Medulla oblongata (tissue), 1 donor: ENCODE measurements around the gene HYDIN.

ENCODE experiments used
- DNase-seq: peaks from one replicate; pipeline ENCODE4 v3.0.0-alpha.2; 2015; ENCODE audit errors: extremely low spot score

The HYDIN gene

DNA sequence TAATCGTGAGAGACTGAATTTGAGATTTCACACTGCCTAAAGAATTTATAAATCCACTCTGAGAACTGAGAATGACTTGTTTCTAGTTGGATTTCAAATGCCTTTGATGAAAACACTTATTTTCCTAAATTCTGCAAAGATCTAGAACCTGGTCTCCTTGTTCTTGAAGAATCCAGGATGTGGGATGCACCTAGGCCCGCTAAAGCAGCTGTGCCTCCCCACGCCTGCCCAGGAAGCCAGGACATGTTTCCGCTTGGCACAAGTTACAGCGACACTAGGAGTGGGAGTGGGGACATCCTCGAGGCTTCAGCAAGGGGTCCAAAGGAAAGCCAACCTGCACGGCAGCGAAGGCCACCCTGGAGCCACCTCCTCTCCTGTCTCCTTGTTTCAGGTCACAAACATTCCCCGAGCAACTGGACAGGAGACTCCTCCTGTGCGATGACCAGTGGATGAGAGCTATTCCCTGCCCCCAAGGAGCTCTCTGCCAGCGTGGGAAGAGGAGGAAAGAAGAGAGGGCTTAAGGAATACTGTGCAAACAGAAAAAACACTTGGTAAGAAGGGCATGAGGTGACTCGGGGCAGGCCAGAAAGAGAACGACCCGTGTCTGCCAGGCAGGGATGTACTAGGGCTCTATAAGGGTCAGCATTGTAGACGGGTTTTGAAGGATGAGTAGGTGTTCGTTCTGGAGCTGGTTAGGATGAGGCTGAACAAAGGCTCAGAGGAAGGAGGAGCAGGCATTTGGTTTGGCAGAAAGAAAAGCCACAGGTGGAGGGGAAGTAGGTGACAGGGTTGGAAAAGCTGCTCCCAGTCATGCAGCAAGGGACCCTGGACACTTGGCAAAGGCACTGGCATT is 440.7 kb downstream of the HYDIN start:
- no peak for DNase-seq

DNA sequence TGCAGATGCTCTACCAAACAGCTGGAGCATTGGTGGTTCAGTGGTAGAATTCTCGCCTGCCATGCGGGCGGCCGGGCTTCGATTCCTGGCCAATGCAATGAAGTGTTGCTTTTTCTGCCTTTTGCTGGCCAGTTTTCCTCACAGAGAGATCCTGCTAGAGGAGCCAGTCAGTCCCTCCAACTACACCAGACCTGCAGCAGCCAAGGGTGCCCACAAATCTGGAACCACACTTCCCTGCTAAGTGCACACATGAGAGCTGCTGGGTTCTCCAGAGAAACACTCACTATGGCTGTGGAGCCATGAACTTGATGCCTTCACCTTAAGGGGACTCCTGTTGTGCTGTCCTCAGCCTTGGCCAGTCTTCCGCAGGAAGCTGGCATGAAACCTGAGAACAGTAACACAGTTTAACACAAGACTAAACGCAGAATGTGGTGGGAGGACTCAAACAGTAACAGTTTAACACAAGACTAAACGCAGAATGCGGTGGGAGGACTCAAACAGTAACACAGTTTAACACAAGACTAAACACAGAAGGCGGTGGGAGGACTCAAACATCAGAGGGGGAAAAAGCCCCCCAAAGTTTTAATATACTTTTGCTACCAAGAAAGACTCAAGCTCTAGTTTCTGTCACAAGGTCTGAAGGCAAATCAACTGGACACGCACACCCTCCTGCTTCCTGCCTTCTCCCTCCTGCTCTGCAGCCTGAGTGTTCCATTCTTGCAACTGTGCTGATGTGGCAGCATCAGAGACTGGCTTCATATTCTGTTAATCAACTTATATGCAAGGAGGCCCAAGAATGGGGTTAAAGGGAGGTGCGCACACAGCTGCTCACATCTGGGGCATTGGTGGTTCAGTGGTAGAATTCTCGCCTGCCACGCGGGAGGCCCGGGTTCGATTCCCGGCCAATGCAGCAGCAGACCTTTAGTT is 441.6 kb downstream of the HYDIN start:
- no peak for DNase-seq

DNA sequence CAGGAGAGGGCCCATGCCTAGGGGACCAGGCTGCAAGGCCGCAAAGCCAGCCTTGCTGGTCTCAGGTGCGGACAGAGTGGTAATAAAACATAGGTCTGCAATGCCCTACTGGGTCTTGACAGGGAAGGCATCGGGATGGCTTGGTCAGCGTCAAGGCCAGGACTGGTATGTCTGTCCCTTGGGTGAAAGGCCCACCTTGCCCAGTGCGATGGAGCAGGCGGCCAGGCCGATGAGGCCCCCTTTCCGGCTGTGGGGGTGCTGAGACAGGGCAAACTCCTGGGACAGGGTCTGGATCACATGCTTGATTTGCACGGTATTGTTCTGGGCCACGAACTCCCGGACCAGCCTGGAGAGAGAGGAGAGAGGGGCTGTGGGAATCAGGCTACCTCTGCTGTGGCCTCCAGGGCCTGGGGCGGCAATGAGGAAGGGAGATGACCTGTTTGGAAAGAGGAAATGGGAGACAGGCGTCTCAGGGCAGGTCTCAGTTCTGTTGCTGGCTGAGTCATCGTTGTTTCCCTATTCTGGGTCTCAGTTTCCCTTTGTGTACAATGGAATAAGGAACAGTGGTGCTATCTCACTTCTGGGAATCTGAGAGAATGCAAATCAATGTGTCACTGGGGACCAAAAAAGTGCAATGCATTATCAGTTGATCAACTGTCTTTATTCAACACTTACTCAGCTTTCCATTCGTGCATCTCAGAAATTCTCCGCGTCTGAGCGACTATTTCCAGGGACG is 444.3 kb downstream of the HYDIN start:
- DNase-seq = no peak

DNA sequence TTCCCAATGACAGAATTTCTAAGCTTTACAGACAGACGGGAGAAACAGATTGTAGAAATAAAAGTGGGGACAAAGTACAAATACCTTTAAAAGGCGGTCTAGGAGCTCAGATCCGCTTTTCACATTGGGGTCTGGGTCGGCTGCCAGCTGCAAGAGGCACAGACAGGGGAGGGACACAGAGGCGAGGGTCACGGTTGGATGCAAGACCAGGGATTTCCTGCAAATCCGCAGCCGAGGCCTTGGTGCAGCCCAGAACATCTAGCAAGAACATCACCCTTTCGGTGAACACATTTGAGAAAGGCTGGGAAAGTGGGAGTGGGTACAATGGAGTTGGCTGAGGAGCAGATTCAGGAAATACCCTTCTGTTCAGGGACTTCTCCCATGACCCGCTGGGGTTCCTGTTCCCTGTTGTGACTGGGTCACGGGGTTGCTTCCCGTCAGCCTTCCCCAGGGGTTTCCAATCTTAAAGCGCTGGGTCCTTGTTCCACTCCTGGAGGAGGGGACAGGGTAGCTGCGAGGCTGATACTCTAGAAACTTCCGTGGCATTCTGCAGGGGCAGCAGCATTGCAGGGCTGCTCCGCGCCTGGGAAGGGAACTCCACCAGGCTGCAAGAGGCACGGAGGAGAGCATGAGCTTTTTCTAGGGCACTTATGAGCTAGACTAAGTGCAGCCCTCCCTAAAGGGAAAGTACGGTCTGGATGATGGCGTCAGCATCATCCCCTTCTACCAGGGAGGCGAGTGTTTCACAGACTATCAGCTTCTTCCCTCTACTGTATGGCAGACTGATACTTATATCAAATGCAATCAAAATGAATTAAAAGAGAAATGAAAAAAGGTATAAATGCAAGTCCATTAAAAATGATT is 445.6 kb downstream of the HYDIN start:
- DNase-seq = no peak

DNA sequence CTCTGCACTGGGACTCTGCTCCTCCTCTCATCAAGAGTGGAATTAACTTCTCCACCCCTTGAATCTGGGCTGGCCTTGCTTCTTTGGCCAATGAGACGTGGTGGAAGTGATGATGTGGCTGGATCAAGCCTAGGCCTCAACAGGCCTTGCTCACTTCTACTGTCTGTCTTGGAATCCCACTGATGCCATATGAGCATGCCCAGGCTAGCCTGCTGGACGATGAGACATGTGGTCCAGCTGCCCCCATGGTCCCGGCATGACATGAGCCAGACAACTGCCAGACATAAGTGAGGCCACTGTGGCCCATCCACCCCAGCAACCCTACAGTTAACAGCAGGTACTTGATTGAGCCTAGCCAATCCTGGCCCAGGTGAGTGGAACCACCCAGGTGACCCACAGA is 448.3 kb downstream of the HYDIN start:
- DNase-seq = no peak

DNA sequence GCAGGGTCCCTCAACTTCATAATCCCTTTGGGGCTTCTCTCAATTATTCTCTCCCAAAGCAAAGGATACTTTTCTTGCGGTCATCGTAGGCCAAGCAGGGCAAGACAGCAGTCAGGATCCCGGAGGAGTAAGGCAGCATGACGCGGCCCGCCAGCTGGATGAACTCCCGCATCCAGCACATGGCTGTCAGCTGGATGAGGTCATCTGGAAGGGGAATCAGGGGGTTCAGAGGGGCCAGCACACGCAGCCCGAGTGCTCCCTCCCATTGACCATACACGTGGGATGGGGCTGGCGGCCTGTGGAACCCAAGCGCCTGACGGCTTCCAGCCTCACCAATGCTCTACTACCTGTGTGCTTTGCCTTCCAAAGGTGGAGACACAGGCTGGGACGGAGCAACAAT is 448.7 kb downstream of the HYDIN start:
- DNase-seq = no peak

DNA sequence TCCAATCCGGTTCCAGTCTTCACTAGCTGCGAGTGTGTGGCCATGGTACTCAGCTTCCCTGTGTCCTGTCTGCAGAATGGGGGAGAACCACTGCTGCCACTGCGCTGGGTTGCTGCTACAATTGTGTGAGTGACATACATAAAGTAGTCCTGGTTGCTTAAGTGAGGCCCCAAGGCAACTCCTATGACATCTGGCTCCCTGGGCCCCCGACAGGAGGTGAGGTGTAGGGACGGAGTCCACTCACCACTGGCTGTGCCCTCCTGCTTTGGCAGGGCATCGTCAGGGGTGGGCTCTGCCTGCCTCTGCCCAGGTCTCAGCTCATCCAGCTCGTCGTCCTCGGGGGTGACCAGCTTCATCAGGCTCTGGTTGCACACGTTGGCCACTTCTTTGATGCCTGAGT is 450.0 kb downstream of the HYDIN start:
- no peak for DNase-seq

DNA sequence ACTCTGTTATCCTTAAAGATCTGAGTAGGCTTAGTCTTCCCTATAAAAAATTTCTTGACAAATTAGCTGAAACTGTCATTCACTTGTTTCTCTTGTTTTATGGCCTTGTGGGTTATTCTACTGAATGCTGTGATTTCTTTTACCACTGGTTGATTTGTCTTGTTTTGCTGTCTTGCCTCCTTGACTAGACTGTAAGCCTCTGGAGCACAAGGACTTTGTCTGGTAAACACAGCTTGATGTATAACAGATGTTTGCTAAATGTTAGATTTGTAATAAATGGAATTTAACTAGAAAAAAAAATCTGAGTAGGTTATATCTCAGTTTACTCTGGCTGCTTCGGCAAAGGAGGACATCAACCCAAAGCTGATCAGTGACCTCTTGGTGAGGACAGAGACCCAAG is 451.2 kb downstream of the HYDIN start:
- DNase-seq = no peak

DNA sequence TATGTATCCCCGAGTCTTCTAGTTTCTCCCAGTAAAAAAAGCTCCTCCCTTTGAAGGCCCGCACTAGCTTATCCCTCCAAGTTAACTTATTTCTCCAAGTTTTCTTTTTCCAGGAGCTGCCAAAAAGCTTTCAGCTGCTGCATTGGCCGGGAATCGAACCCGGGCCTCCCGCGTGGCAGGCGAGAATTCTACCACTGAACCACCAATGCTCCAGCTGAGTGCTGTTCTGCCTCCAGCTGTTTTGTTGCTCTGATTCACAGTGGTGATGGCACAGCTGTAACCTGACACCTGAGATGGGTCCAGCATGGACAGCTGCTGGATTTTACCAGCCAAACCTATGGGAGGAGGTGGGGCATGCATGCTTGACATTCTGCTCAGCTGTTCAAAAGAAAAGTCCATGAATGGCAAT is 451.6 kb downstream of the HYDIN start:
- DNase-seq = no peak

DNA sequence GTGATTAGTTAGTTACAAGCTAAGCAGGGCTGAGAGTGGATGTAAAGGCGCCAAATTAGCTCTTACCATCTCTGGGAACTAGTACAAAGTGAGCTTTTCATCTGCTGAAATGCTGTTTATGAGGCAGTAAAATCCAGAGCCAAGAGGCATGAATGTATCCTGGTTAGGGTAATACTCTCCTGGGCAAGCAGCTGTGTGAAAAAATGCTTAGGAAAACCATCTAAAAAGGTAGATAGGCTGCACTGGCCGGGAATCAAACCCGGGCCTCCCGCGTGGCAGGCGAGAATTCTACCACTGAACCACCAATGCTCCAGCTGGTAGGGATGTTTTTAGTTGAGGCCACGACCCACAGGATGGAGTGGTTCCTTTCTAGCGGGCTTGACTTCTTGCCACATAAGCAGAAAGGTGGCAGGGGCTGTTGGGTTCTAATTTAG is 452.5 kb downstream of the HYDIN start:
- DNase-seq = no peak

DNA sequence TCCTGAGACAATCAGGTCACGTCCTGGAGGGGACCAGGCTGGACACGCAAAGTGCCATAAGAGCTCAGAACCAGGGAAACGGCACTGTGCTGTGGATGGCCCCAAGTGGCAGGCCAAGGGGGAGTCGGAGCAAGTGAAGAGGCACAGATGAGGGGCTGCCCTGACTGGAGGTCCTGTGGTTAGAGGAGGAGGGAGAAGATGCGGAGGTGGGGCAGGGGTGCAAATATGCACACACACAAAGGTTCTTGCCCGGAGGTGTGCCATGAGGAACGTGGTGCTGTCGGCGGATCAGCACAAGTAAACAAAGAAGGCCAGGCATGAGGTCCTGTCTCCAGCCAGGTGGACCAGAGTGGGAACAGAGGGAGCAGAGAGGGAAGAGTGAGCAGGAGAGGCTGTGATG is 453.0 kb downstream of the HYDIN start:
- DNase-seq = no peak

DNA sequence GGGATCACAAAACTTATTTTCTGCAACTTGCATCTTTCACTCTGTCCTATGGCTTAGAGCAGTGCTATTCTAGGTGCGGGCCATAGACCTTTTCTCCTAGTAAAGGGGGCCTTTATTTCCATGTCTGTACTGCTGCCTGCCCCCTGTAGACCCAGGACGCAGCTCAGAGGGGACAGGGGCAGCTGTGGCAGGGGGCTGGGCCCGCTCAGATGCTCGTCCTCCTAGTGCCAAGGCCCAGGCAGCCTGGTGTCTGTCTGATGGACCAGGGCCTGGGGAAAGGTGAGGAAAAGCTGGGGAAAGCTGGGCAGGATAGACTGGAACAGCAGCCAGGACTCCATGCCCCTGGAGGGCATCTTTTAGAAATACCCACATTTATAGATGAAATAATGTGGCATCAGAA is 455.1 kb downstream of the HYDIN start:
- DNase-seq = no peak

DNA sequence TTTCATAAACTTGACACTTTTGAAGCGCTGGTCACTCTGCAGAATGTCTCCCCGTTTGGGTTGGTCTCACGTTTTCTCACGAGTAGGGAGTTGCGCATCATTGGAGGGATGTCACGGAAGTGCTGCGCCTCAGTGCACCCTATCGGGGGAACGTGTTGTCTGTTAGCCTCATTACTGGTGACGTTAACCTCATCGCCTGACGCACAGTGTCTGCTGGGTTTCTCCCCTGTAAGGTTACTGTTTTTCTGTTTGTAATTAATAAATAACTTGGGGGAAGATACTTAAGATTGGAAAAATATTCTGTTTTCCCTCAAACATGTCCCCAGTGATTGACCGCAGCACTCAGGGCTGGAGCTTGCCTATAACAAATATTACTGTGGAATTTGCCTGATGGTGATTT is 456.3 kb downstream of the HYDIN start:
- no peak for DNase-seq

DNA sequence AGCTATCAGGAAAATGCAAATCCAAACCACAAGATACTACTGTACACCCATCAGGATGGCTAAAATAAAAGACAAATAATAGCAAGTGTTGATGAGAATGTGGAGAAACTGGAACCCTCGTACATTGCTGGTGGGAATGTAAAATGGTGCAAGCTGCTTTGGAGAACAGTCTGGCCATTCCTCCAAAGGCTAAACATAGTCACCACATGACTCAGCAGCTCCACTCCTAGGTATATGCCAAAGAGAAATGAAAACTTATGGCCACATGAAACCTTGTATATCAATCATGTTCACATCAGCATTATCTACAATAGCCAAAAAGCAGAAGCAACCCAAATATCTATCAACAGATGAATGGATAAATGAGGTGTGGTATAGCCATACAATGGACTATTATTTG is 458.0 kb downstream of the HYDIN start:
- no peak for DNase-seq

DNA sequence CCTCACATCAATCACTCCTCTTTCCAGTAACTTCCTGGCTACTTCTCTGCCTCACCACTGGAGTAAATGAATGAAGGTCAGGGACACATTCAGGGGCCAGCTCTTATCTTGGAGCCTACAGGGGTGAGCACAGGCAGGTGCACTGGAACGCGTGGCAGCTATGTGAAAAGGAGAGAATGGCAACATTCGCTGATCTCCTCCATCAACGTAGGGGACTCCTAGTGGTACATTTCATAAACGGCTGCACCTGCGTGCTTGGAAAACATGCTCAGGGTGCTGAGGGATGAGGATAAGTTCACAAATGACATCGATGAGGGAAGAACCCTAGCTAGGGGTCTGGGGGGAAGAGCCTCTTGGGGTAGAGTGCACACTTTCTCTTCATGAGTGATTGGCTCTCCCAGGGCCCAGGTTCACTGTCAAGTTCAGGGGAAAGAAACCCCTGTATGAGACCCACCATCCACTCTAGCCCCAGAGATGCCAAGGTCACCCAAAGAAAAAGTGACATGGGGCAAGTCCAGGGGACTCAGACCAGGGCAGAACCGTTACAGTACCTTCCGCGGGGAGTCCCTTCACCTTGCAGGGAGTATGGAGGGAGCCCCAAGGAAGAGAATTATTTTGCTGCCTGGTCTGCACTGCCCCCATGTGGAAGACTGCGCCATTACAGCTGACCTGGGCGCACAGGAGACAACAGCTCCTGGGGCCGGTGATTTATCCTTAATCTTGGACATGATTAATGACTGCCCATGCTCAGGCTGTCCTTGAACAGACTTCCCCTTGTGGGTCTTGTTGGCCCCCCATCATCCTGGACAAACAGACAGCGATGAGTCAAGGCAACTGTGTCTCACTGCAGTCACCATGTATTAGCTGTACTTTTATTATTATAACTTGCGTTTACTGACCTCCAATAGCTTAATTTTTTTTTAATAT is 459.6 kb downstream of the HYDIN start:
- peak; percentile 66 for DNase-seq

DNA sequence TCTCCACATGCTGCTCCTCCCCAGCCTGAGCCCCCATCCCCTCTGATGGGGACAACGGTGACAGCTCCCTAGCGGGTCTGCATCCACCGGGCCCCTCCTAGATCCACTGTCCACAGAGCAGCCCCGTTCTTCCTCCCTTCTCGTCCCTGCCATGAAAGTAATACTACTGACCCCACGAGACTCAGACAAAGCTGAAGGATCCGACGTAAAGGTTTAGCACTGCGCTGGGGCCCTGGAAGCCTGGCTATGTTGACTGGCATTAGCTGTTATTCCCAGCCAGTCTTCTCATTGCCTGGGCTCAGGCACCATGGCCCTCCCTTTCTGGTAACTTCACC is 460.3 kb downstream of the HYDIN start:
- no peak for DNase-seq

DNA sequence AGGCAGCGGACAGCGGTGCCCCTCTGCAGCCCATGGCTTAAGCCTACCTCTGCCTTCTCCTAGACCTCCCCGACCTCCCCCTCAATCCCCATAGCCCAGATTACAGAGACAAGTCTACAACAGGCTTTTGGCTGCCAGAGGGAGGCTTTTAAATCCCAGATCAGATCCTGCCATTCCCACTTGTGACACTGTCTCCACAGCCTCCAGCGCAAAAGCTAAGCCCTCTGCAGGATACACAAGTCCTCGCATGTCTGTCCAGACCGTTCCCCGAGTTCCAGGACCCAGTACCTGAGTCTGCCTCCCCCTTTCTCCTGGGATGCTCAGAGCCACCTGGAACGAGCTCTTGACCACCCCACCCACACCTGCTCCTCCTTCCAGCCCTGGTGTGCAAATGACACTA is 460.8 kb downstream of the HYDIN start:
- no peak for DNase-seq

DNA sequence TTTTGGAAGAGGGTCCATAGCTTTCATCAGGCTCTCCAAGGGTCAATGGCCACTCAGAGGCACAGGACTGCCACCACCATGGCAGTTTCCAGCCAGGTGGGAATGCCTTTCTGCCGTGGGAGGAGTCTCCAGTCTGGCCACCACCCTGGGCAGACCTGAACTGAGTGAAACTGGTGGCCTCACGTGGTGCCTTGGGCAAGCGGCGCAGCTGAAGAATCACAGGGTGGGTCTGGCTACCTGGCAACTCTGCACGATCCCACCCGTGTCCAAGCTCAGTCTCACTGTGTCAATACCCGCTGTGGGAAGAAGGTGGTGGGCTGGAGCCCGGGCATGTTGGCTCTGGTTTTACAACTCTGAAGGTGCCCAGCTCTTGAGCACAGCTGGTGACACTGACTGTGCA is 461.4 kb downstream of the HYDIN start:
- DNase-seq = no peak

DNA sequence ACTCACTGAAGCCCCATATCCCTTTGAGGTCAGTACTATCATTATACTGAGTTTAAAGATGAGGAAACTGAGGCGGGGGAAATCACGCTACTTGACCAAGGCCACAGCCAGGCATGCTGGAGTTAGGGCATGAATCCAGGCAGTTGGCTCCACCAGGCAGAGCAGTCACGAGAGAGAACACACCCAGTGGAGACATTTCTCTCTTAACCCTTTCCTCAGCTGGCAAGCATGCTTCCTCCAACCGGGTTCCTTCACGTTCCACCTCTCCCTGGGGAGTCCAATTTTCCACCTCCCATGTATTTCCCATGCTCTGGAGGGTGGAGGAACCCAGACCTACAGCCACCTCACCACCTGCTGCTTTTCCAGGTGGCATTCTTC is 462.3 kb downstream of the HYDIN start:
- DNase-seq = no peak
